Measurements from ENCODE around the gene SH3PXD2B.

GRCh38 chr5:172492097-172492840, 37.9 kb upstream of the SH3PXD2B start:
- TF ChIP-seq CTCF (IDR thresholded peaks at IDR 0.05) (no peak), ZFX (IDR thresholded peaks at IDR 0.05; ENCODE audit: borderline replicate concordance) (no peak)

Data from 22Rv1 (cell line).